Adrenal gland (tissue), 5 donors: ENCODE results near the gene ZNF236.
"Not testable (repeated sequence)": the region's sequence is repeated elsewhere in the genome, so short reads cannot be mapped to it uniquely, and the experiment has no call there.

Source experiments
- CTCF ChIP-seq, 6 experiments: fragments of 450-650 bp in 4 of 6; fragments of 200-600 bp in 2 of 6; sonication (generic) in 1 of 6; IDR thresholded peaks; 1 replicate in 5 of 6; 2 replicates in 1 of 6; pipeline versions ENCODE4 v1.5.1 to v1.8.0; 2016 to 2021; ENCODE audit warnings: antibody characterized with exemption in 6 of 6, mild to moderate bottlenecking in 2 of 6, moderate library complexity in 1 of 6
- POLR2A ChIP-seq, 2 donors: fragments of 450-650 bp; IDR thresholded peaks; one replicate each; pipeline ENCODE4 v1.6.1; 2017; ENCODE audit warnings: antibody characterized with exemption in 2 of 2, mild to moderate bottlenecking in 2 of 2, moderate library complexity in 1 of 2
- donor health status: DM: no; HTN: no; CAD: no.

DNA sequence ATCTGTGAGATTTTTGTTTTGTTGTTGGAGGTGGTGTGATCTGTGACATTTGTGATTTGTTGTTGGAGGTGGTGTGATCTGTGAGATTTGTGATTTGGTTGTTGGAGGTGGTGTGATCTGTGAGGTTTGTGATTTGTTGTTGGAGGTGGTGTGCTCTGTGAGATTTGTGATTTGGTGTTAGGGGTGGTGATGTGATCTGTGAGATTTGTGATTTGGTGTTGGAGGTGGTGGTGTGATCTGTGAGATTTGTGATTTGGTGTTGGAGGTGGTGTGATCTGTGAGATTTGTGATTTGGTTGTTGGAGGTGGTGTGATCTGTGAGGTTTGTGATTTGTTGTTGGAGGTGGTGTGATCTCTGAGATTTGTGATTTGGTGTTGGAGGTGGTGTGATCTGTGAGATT lies 144.9 kb downstream of the ZNF236 start:
- not testable (repeated sequence) for TF ChIP-seq CTCF, POLR2A (IDR thresholded peaks at IDR 0.05)
